WTC11 (cell line): ENCODE data around the gene PKP4. TPM values are rescaled to one million over a fixed set of nuclear protein-coding genes. Genes with fewer than 3 reads are reported as not detected.

Source experiments
- ATAC-seq: fragments of 200-7000 bp; cut with Tn5 transposase; 2 replicates; pipeline ENCODE4 v1.10.0; 2021; ENCODE audit warnings: mild to moderate bottlenecking, moderate library complexity
- CTCF ChIA-PET: fragments of 300-600 bp; sonication (Branson Sonifier 250); formaldehyde crosslinking; loops from one replicate; lab custom pipeline; 2021; ENCODE audit warnings: antibody characterized with exemption; lab: Charles Lee
- POLR2A ChIA-PET: fragments of 350-600 bp; sonication (Branson Sonifier 250); formaldehyde crosslinking; loops from one replicate; lab custom pipeline; 2021; ENCODE audit warnings: antibody characterized with exemption; lab: Charles Lee
- DNase-seq: peaks from one replicate; pipeline ENCODE4 v3.0.0; 2021; ENCODE audit warnings: low spot score
- H3K27ac Mint-ChIP-seq: 2 replicates; pipeline ENCODE4 v1.8.0; 2021; ENCODE audit warnings: mixed read lengths
- H3K27me3 Mint-ChIP-seq: 2 replicates; pipeline ENCODE4 v1.8.0; 2021; ENCODE audit warnings: low read depth, mild to moderate bottlenecking, moderate library complexity, mixed read lengths
- H3K36me3 Mint-ChIP-seq: 2 replicates; pipeline ENCODE4 v1.8.0; 2021; ENCODE audit warnings: mixed read lengths
- H3K4me1 Mint-ChIP-seq: 2 replicates; pipeline ENCODE4 v1.8.0; 2022; ENCODE audit warnings: mixed read lengths
- H3K4me3 Mint-ChIP-seq: 2 replicates; pipeline ENCODE4 v1.8.0; 2021; ENCODE audit warnings: mild to moderate bottlenecking, moderate library complexity, mixed read lengths
- H3K9me3 Mint-ChIP-seq: 2 replicates; pipeline ENCODE4 v1.8.0; 2021; ENCODE audit warnings: mixed read lengths
- ARID4B ChIP-seq: sonication (generic); formaldehyde crosslinking; IDR thresholded peaks from 2 replicates; pipeline ENCODE4 v1.8.0; 2023; ENCODE audit warnings: missing genetic modification reagents, mild to moderate bottlenecking, borderline replicate concordance
- ATF2 ChIP-seq: sonication (generic); formaldehyde crosslinking; IDR thresholded peaks from 2 replicates; pipeline ENCODE4 v1.8.1; 2022; ENCODE audit warnings: low read depth, missing genetic modification reagents, borderline replicate concordance
- ATF6 ChIP-seq: sonication (generic); formaldehyde crosslinking; IDR thresholded peaks from 2 replicates; pipeline ENCODE4 v1.8.1; 2023; ENCODE audit warnings: mild to moderate bottlenecking, missing genetic modification reagents
- CBFB ChIP-seq: sonication (generic); formaldehyde crosslinking; IDR thresholded peaks from 2 replicates; pipeline ENCODE4 v1.8.1; 2022; ENCODE audit warnings: mild to moderate bottlenecking, low read depth, missing genetic modification reagents
- CREB1 ChIP-seq: sonication (generic); formaldehyde crosslinking; IDR thresholded peaks from 2 replicates; pipeline ENCODE4 v1.8.0; 2023; ENCODE audit warnings: mild to moderate bottlenecking, missing genetic modification reagents
- ETV6 ChIP-seq: sonication (generic); formaldehyde crosslinking; IDR thresholded peaks from 2 replicates; pipeline ENCODE4 v1.8.1; 2022; ENCODE audit warnings: mild to moderate bottlenecking, missing genetic modification reagents
- IRF1 ChIP-seq: sonication (generic); formaldehyde crosslinking; IDR thresholded peaks from 2 replicates; pipeline ENCODE4 v1.8.0; 2023; ENCODE audit warnings: missing genetic modification reagents
- MLX ChIP-seq: sonication (generic); formaldehyde crosslinking; IDR thresholded peaks from 2 replicates; pipeline ENCODE4 v1.8.1; 2023; ENCODE audit warnings: mild to moderate bottlenecking, missing genetic modification reagents, moderate library complexity
- MYBL2 ChIP-seq: sonication (generic); formaldehyde crosslinking; IDR thresholded peaks from 2 replicates; pipeline ENCODE4 v1.8.1; 2023; ENCODE audit warnings: mild to moderate bottlenecking, moderate library complexity, missing genetic modification reagents
- NFE2L1 ChIP-seq: sonication (generic); formaldehyde crosslinking; IDR thresholded peaks from 2 replicates; pipeline ENCODE4 v1.8.1; 2023; ENCODE audit warnings: missing genetic modification reagents
- PRDM15 ChIP-seq: sonication (generic); formaldehyde crosslinking; IDR thresholded peaks from 2 replicates; pipeline ENCODE4 v1.8.0; 2022; ENCODE audit warnings: missing genetic modification reagents
- SP1 ChIP-seq: sonication (generic); formaldehyde crosslinking; conservative IDR thresholded peaks from 2 replicates; pipeline ENCODE4 v1.8.1; 2022; ENCODE audit warnings: missing genetic modification reagents
- ZBTB43 ChIP-seq: sonication (generic); formaldehyde crosslinking; IDR thresholded peaks from 2 replicates; pipeline ENCODE4 v1.8.1; 2023; ENCODE audit warnings: mild to moderate bottlenecking, missing genetic modification reagents
- ZNF138 ChIP-seq: sonication (generic); formaldehyde crosslinking; conservative IDR thresholded peaks from 2 replicates; pipeline ENCODE4 v1.8.1; 2022; ENCODE audit warnings: mild to moderate bottlenecking, moderate library complexity, missing genetic modification reagents
- ZNF317 ChIP-seq: sonication (generic); formaldehyde crosslinking; IDR thresholded peaks from 2 replicates; pipeline ENCODE4 v1.8.1; 2023; ENCODE audit warnings: low read depth, mild to moderate bottlenecking, moderate library complexity, missing genetic modification reagents, borderline replicate concordance
- ZNF423 ChIP-seq: fragments of 250-450 bp; sonication (Bioruptor Pico); IDR thresholded peaks from 2 replicates; pipeline ENCODE4 v2.1.2; 2022; ENCODE audit warnings: mild to moderate bottlenecking, moderate library complexity
- ZNF671 ChIP-seq: fragments of 250-450 bp; sonication (Bioruptor Pico); IDR thresholded peaks from 2 replicates; pipeline ENCODE4 v1.8.0; 2021; ENCODE audit warnings: mild to moderate bottlenecking
- total RNA-seq: library from RNA; stranded (reverse); gene quantifications from 3 replicates; pipeline ENCODE4 v1.2.3, GENCODE V29; 2021

PKP4 gene
- total RNA-seq, 1 experiment from 2014 or later: 78.9 TPM

GRCh38 chr2:158573739-158574138, 117.0 kb downstream of the PKP4 start (continued):
- TF ChIP-seq ARID4B (CRISPR knock-in tag) (no peak), CBFB (CRISPR knock-in tag) (no peak)

- Mint-ChIP-seq H3K27ac (no peak overlapping the region), H3K4me1 (peaks cover 6% of the 10 kb centered on the region), H3K36me3 (no peaks in the 10 kb centered on the region), H3K27me3 (no peaks in the 10 kb centered on the region), H3K9me3 (no peaks in the 10 kb centered on the region), H3K4me3 (no peak overlapping the region)
- POLR2A ChIA-PET: no interaction called here
- no peak for ATAC-seq
- DNase-seq: no peak
- CTCF ChIA-PET: no interaction called here
- TF ChIP-seq ZNF138 (no peak), NFE2L1 (CRISPR knock-in tag) (no peak), ZNF317 (CRISPR knock-in tag) (no peak), CREB1 (CRISPR knock-in tag) (no peak), CBFB (CRISPR knock-in tag) (no peak), ATF2 (CRISPR knock-in tag) (no peak), ETV6 (CRISPR knock-in tag) (no peak), ZBTB43 (CRISPR knock-in tag) (no peak), IRF1 (no peak)
Observed at GRCh38 chr2:158575051-158575635, 118.4 kb downstream of the PKP4 start.

- ChIA-PET POLR2A (no interaction called here), CTCF (no interaction called here)
- H3K4me3 Mint-ChIP-seq: no peak overlapping the region
- no peak for DNase-seq
- no peaks in the 10 kb centered on the region for H3K9me3 Mint-ChIP-seq
- H3K27me3 Mint-ChIP-seq: no peaks in the 10 kb centered on the region
- H3K27ac Mint-ChIP-seq: no peak overlapping the region
- no peaks in the 10 kb centered on the region for H3K36me3 Mint-ChIP-seq
- ATAC-seq: no peak
- no peaks in the 10 kb centered on the region; the same call in none of the 2 replicates for H3K4me1 Mint-ChIP-seq
- TF ChIP-seq ATF6 (CRISPR knock-in tag) (no peak), ATF2 (CRISPR knock-in tag) (no peak), ZNF671 (CRISPR knock-in tag) (no peak), MYBL2 (CRISPR knock-in tag) (no peak), SP1 (CRISPR knock-in tag) (no peak), ZNF423 (no peak), PRDM15 (CRISPR knock-in tag) (no peak), MLX (no peak)
Observed at GRCh38 chr2:158577141-158577540, 120.4 kb downstream of the PKP4 start.
